ENCODE results near the gene USP4.

GRCh38 chr3:49327485-49327884, 12.4 kb downstream of the USP4 start:
- TF ChIP-seq CTCF (IDR thresholded peaks at IDR 0.05): peak in 3 of 6 experiments; percentile 5 to 9 (median 6)
- TF ChIP-seq POLR2A (IDR thresholded peaks at IDR 0.05): no peak
